ENCODE results near the gene SIDT2. TPM values are rescaled to one million over a fixed set of nuclear protein-coding genes. Genes with fewer than 3 reads are reported as not detected.

The SIDT2 gene
- total RNA-seq, 1 experiment from 2014 or later, result 37.0 TPM

GRCh38 chr11:117187799-117188481 lies 9.4 kb downstream of the SIDT2 start:
- ATAC-seq (no peak), DNase-seq (ENCODE audit: low read depth, low spot score) (no peak)
- Histone ChIP-seq H3K9me3 (ENCODE audit: control insufficient read depth in 1 of 2, insufficient read depth in 1 of 2, low read depth in 1 of 2, low read length in 2 of 2) (no peaks in the 10 kb centered on the region), H3K4me2 (ENCODE audit: low read length) (no peak overlapping the region), H3K79me2 (ENCODE audit: insufficient read depth, low read length) (no peaks in the 10 kb centered on the region), H3K27ac (ENCODE audit: low read depth, low read length) (no peak overlapping the region), H3K36me3 (ENCODE audit: control insufficient read depth in 1 of 2, insufficient read depth in 2 of 2, low read length in 2 of 2) (peaks cover 3 to 7% of the 10 kb centered on the region in 2 experiments; a peak in 1 of 4 replicates), H2AFZ (ENCODE audit: low read depth, low read length, poor library complexity, severe bottlenecking) (no peak overlapping the region), H3K9me2 (ENCODE audit: insufficient read depth) (no peaks in the 10 kb centered on the region), H3K4me3 (replicated peaks in 1 of 2; ENCODE audit: low read depth in 1 of 2, low read length in 2 of 2) (no peak overlapping the region), H3K27me3 (ENCODE audit: insufficient read depth, low read length) (no peaks in the 10 kb centered on the region), H4K20me1 (ENCODE audit: insufficient read depth) (no peaks in the 10 kb centered on the region), H3K9ac (ENCODE audit: low read length) (no peak overlapping the region), H3K4me1 (ENCODE audit: control insufficient read depth in 1 of 2, insufficient read depth in 2 of 2, low read length in 2 of 2) (no peaks in the 10 kb centered on the region)
- ChIA-PET CTCF (no interaction called here), POLR2A (no interaction called here), RAD21 (ENCODE audit: low non-redundant PET in 1 of 2, low total read pairs in 2 of 2, uncharacterized antibody in 2 of 2, unreplicated experiment in 2 of 2) (no interaction called here)
- BruUV-seq (replicated peaks), result no TSS peak
- TF ChIP-seq JUND (IDR thresholded peaks at IDR 0.05) (no peak), ZNF274 (IDR thresholded peaks at IDR 0.05; ENCODE audit: low read depth, low read length) (no peak), MAX (IDR thresholded peaks at IDR 0.05) (no peak), ATF3 (IDR thresholded peaks at IDR 0.05) (no peak), CTCF (IDR thresholded peaks at IDR 0.05 in 2 of 3, conservative IDR thresholded peaks at IDR 0.05 in 1 of 3; ENCODE audit: borderline replicate concordance in 1 of 3, insufficient read depth in 1 of 3, low read depth in 2 of 3, low read length in 2 of 3) (no peak), EZH2phosphoT487 (IDR thresholded peaks at IDR 0.05; ENCODE audit: borderline replicate concordance) (no peak), YY1 (IDR thresholded peaks at IDR 0.05; ENCODE audit: extremely low read depth, insufficient replicate concordance, low read depth, low read length) (no peak), ELF1 (IDR thresholded peaks at IDR 0.05; ENCODE audit: borderline replicate concordance, low read depth) (no peak), ZBTB33 (IDR thresholded peaks at IDR 0.05; ENCODE audit: extremely low read depth, insufficient replicate concordance, low read length) (no peak), SP1 (IDR thresholded peaks at IDR 0.05; ENCODE audit: low read depth) (no peak), POLR2AphosphoS5 (IDR thresholded peaks at IDR 0.05; ENCODE audit: low read depth, low read length) (no peak), POLR2A (IDR thresholded peaks at IDR 0.05; ENCODE audit: borderline replicate concordance, extremely low read depth, insufficient read depth, insufficient read length) (no peak)
- intact Hi-C loops (cut with micrococcal nuclease), result no loop called here
